ENCODE measurements around the gene AGO1. TPM values are rescaled to one million over a fixed set of nuclear protein-coding genes. Genes with fewer than 3 reads are reported as not detected.
"Not testable (repeated sequence)": the region's sequence is repeated elsewhere in the genome, so short reads cannot be mapped to it uniquely, and the experiment has no call there.

The AGO1 gene
- total and polyA plus RNA-seq, 7 donors = 3.0 to 26.3 (median 17.1) TPM

- Histone ChIP-seq H3K4me1 (peaks cover 0 to 47% (median 28%) of the 10 kb centered on the region in 4 donors), H3K36me3 (peaks cover 2 to 37% (median 13%) of the 10 kb centered on the region in 4 donors), H3K27me3 (no peaks in the 10 kb centered on the region), H3K27ac (no peak overlapping the region), H3K4me3 (no peak overlapping the region), H3K9me3 (no peaks in the 10 kb centered on the region)
- intact Hi-C loops (cut with DNase I) = no loop called here
- TF ChIP-seq CTCF (IDR thresholded peaks at IDR 0.05) (no peak), POLR2A (IDR thresholded peaks at IDR 0.05) (no peak), POLR2AphosphoS5 (IDR thresholded peaks at IDR 0.05) (no peak), EP300 (IDR thresholded peaks at IDR 0.05) (no peak)
- DNase-seq = no peak
- WGBS, 2 donors = 48 to 77% methylated on average over 2 of the region's 2 CpGs
Observed at GRCh38 chr1:35887508-35887907, 4.5 kb downstream of the AGO1 start.

GRCh38 chr1:35888255-35888654 lies 5.2 kb downstream of the AGO1 start:
- H3K27ac ChIP-seq = no peak overlapping the region
- no peak overlapping the region for H3K4me3 ChIP-seq
- 36 to 78% methylated on average over 11 of the region's 11 CpGs for WGBS, 2 donors
- no peak for DNase-seq
- H3K9me3 ChIP-seq = no peaks in the 10 kb centered on the region
- peaks cover 0 to 42% (median 28%) of the 10 kb centered on the region in 4 donors for H3K4me1 ChIP-seq
- no peaks in the 10 kb centered on the region for H3K27me3 ChIP-seq
- no peak for TF ChIP-seq POLR2A (IDR thresholded peaks at IDR 0.05)
- intact Hi-C loops (cut with DNase I) = no loop called here
- peaks cover 4 to 44% (median 21%) of the 10 kb centered on the region in 4 donors for H3K36me3 ChIP-seq

- DNase-seq; H3K9me3 ChIP-seq; H3K4me3 ChIP-seq; intact Hi-C loops (cut with DNase I); H3K27ac ChIP-seq; H3K27me3 ChIP-seq: not testable (repeated sequence)
- WGBS, 2 donors = 81 to 83% methylated on average over 3 of the region's 3 CpGs
- peaks cover 0 to 35% (median 25%) of the 10 kb centered on the region in 4 donors for H3K4me1 ChIP-seq
- peaks cover 9 to 51% (median 27%) of the 10 kb centered on the region in 4 donors for H3K36me3 ChIP-seq
Observed at GRCh38 chr1:35888981-35889380, 6.0 kb downstream of the AGO1 start.

- intact Hi-C loops (cut with DNase I) = no loop called here
- no peak for DNase-seq
- Histone ChIP-seq H3K4me3 (no peak overlapping the region), H3K36me3 (peaks cover 9 to 91% (median 42%) of the 10 kb centered on the region in 4 donors), H3K9me3 (no peaks in the 10 kb centered on the region), H3K27me3 (no peaks in the 10 kb centered on the region), H3K4me1 (no peaks in the 10 kb centered on the region), H3K27ac (no peak overlapping the region)
- TF ChIP-seq POLR2A (IDR thresholded peaks at IDR 0.05) (no peak), POLR2AphosphoS5 (IDR thresholded peaks at IDR 0.05) (no peak), EP300 (IDR thresholded peaks at IDR 0.05) (no peak), CTCF (IDR thresholded peaks at IDR 0.05) (no peak)
- WGBS, 2 donors = 96 to 97% methylated on average over 14 of the region's 14 CpGs
Observed at GRCh38 chr1:35893051-35893879, 10.3 kb downstream of the AGO1 start.

- TF ChIP-seq POLR2A (IDR thresholded peaks at IDR 0.05) (no peak), POLR2AphosphoS5 (IDR thresholded peaks at IDR 0.05) (no peak), CTCF (IDR thresholded peaks at IDR 0.05) (no peak), EP300 (IDR thresholded peaks at IDR 0.05) (no peak)
- no peak for DNase-seq
- Histone ChIP-seq H3K27me3 (no peaks in the 10 kb centered on the region), H3K9me3 (no peaks in the 10 kb centered on the region), H3K4me1 (no peaks in the 10 kb centered on the region), H3K27ac (no peak overlapping the region), H3K4me3 (no peak overlapping the region), H3K36me3 (peaks cover 9 to 95% (median 41%) of the 10 kb centered on the region in 4 donors)
- intact Hi-C loops (cut with DNase I) = no loop called here
- 59 to 86% methylated on average over 6 of the region's 6 CpGs for WGBS, 2 donors
Observed at GRCh38 chr1:35894183-35894582, 11.2 kb downstream of the AGO1 start.
